ENCODE data around the gene EBNA1BP2. TPM values are rescaled to one million over a fixed set of nuclear protein-coding genes. Genes with fewer than 3 reads are reported as not detected.

EBNA1BP2 gene
- total and polyA plus RNA-seq, 2 of the 13 experiments (the other 11 are each of a cell fraction or from before 2014, with no cell fraction given) = 27.1 to 102 TPM

- 0 out of 2 replicates have a peak, but pooled peaks have one; percentile 38 for TF ChIP-seq KDM2A (CRISPR knock-in tag; IDR thresholded peaks at IDR 0.05; ENCODE audit: borderline replicate concordance, low read depth)
- TF ChIP-seq, protein P1, sequence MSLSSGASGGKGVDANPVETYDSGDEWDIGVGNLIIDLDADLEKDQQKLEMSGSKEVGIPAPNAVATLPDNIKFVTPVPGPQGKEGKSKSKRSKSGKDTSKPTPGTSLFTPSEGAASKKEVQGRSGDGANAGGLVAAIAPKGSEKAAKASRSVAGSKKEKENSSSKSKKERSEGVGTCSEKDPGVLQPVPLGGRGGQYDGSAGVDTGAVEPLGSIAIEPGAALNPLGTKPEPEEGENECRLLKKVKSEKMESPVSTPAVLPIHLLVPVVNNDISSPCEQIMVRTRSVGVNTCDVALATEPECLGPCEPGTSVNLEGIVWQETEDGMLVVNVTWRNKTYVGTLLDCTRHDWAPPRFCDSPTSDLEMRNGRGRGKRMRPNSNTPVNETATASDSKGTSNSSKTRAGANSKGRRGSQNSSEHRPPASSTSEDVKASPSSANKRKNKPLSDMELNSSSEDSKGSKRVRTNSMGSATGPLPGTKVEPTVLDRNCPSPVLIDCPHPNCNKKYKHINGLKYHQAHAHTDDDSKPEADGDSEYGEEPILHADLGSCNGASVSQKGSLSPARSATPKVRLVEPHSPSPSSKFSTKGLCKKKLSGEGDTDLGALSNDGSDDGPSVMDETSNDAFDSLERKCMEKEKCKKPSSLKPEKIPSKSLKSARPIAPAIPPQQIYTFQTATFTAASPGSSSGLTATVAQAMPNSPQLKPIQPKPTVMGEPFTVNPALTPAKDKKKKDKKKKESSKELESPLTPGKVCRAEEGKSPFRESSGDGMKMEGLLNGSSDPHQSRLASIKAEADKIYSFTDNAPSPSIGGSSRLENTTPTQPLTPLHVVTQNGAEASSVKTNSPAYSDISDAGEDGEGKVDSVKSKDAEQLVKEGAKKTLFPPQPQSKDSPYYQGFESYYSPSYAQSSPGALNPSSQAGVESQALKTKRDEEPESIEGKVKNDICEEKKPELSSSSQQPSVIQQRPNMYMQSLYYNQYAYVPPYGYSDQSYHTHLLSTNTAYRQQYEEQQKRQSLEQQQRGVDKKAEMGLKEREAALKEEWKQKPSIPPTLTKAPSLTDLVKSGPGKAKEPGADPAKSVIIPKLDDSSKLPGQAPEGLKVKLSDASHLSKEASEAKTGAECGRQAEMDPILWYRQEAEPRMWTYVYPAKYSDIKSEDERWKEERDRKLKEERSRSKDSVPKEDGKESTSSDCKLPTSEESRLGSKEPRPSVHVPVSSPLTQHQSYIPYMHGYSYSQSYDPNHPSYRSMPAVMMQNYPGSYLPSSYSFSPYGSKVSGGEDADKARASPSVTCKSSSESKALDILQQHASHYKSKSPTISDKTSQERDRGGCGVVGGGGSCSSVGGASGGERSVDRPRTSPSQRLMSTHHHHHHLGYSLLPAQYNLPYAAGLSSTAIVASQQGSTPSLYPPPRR (CRISPR knock-in tag; IDR thresholded peaks at IDR 0.05; ENCODE audit: borderline replicate concordance) = no peak
- no peak for TF ChIP-seq ZNF138 (CRISPR knock-in tag; IDR thresholded peaks at IDR 0.05; ENCODE audit: low read depth)
- no peak for TF ChIP-seq NCOA1 (CRISPR knock-in tag; IDR thresholded peaks at IDR 0.05)
- no peak for TF ChIP-seq CTCF (CRISPR knock-in tag; IDR thresholded peaks at IDR 0.05)
- no peak for TF ChIP-seq ZNF891 (CRISPR knock-in tag; IDR thresholded peaks at IDR 0.05)
- no peak for TF ChIP-seq ZNF598 (CRISPR knock-in tag; IDR thresholded peaks at IDR 0.05; ENCODE audit: borderline replicate concordance)
- TF ChIP-seq KAT8 (CRISPR knock-in tag; IDR thresholded peaks at IDR 0.05) = peak; percentile 72
- TF ChIP-seq, protein P2, sequence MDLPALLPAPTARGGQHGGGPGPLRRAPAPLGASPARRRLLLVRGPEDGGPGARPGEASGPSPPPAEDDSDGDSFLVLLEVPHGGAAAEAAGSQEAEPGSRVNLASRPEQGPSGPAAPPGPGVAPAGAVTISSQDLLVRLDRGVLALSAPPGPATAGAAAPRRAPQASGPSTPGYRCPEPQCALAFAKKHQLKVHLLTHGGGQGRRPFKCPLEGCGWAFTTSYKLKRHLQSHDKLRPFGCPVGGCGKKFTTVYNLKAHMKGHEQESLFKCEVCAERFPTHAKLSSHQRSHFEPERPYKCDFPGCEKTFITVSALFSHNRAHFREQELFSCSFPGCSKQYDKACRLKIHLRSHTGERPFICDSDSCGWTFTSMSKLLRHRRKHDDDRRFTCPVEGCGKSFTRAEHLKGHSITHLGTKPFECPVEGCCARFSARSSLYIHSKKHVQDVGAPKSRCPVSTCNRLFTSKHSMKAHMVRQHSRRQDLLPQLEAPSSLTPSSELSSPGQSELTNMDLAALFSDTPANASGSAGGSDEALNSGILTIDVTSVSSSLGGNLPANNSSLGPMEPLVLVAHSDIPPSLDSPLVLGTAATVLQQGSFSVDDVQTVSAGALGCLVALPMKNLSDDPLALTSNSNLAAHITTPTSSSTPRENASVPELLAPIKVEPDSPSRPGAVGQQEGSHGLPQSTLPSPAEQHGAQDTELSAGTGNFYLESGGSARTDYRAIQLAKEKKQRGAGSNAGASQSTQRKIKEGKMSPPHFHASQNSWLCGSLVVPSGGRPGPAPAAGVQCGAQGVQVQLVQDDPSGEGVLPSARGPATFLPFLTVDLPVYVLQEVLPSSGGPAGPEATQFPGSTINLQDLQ (CRISPR knock-in tag; IDR thresholded peaks at IDR 0.05) = no peak
- no peak for TF ChIP-seq ZNF468 (CRISPR knock-in tag; IDR thresholded peaks at IDR 0.05)
- no peak for TF ChIP-seq ZNF782 (CRISPR knock-in tag; IDR thresholded peaks at IDR 0.05; ENCODE audit: borderline replicate concordance)
- no peak for TF ChIP-seq ZNF430 (CRISPR knock-in tag; IDR thresholded peaks at IDR 0.05)
- no peak for TF ChIP-seq RBFOX2 (IDR thresholded peaks at IDR 0.05; ENCODE audit: low read depth, low read length)
- TF ChIP-seq KLF13 (CRISPR knock-in tag; IDR thresholded peaks at IDR 0.05) = no peak
- no peak for TF ChIP-seq ZFP41 (CRISPR knock-in tag; IDR thresholded peaks at IDR 0.05; ENCODE audit: borderline replicate concordance)
- TF ChIP-seq, protein P3, sequence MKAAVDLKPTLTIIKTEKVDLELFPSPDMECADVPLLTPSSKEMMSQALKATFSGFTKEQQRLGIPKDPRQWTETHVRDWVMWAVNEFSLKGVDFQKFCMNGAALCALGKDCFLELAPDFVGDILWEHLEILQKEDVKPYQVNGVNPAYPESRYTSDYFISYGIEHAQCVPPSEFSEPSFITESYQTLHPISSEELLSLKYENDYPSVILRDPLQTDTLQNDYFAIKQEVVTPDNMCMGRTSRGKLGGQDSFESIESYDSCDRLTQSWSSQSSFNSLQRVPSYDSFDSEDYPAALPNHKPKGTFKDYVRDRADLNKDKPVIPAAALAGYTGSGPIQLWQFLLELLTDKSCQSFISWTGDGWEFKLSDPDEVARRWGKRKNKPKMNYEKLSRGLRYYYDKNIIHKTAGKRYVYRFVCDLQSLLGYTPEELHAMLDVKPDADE (CRISPR knock-in tag; IDR thresholded peaks at IDR 0.05) = no peak
- no peak for TF ChIP-seq WIZ (CRISPR knock-in tag; IDR thresholded peaks at IDR 0.05)
Observed at GRCh38 chr1:43206600-43207228, 34.6 kb upstream of the EBNA1BP2 start (continued).
